GM21737 (cell line): ENCODE data around the gene DNAAF8.

Experiments
- ATAC-seq: cut with Tn5 transposase; IDR thresholded peaks from one replicate; pipeline ENCODE4 v1.9.1; 2021; ENCODE audit warnings: mild to moderate bottlenecking, moderate library complexity; ENCODE audit not compliant: unreplicated experiment

DNAAF8 gene

DNA sequence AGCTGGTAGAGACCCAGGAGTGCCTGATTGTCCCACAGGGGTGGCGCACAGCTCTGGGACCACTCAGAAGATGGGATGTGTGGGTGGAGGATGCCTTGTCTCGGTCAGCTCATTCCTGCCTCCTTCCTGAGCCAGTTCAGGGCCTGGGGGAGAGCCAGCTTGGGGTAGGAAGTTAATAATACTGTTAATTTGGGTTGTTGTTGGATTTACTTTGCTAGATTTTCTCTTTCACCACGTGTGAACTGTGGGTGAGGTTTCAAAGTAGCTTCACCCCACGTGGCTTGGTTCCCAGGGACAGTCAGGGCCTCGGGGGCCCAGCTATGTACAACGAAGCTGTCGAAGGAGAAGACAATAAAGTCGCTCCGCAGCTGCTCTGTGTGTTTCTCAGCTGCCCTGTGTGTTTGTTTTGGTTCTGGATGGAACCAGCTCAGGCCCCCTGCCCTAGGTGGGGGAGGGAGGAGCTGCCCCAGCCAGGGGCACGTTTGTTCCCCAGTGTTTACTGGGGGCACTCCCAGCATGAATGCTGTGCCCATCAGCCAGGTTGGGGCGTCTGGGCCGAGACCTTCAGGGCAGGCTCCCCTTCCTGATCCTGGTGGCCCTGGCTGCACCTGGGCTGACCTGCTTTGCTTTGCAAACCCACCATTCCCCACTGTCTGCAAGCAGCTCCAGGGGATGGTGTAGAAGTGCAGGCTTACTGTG is 38.7 kb upstream of the DNAAF8 start:
- ATAC-seq, result no peak

DNA sequence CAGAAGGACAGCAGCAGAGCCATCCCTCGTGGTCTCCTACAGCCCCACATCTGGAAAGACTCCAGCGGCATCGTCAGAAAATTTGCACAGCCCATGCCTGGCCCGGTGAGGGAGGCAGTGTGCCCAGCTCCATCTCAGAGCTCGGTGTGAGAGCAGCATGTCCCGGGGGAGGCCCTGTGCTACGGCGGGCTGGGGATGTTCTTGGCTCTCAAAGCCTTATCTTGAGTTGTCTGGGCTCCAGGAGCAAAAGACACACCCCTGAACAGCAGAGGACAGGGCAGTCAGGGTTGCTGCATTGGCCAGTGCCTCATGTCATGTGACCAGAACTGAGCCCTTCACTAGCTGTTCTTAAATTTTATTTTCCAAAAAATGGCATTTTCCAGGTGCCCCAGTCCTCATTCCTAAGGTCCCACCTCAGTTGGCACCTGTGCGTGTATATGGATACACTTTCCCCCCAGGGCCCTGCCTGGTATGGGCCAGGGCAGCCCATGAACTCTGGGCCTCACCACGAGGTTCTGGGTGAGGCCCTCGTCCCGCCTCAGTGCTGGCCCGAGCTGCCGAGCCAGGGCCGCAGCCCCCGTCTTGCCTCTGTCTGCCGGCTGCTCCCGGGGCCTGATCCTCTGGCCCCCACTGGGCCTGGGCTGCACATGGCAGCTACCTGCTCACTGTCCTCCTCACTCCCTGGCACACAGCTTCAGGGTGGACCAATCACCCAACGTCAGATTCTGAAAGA is 38.0 kb upstream of the DNAAF8 start:
- no peak for ATAC-seq

DNA sequence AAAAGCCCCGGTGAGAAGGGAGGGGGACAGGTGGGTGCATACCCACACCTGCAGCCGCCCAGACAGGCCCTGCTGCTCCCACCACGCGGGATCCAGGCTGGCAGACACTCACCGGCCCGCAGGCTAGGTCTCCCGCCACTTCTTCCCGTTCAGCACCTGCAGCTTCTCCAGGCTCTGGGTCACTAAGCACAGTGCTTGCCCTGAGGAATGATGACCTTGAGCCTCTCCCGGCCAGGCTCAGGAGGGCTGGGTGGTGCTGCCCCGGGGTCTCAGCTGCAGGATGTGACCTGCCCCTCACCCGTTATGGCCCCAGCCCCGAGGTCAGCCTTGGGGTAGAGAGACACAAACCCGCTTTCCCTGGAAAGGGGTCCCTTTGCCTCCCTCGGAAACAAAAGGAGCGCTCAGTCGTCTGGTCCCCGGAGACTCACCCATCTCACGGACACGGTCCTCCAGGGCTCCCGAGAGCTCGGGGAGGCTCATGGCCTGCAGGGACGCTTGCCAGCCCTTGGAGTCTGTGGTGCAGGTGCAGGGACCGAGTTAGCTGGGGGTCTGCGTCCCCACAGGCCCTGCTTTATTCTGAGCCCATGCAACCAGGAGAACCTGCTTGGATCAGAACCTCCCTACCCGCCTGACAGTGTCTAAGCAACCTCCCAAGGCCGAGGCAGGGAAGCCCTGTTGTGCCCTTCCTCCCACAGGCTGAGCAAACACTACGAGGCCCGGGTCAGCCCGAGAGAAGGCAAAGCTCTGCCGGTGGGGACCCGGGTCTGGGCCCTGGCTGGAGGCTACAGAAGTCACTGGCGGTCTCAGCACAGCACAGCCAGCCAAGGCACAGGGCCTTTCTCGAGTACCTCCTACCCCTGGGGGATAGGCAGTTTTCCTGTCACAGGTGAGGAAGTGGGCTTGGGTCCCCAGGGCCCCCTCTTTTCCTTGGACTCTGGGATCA is 37.2 kb upstream of the DNAAF8 start:
- no peak for ATAC-seq

DNA sequence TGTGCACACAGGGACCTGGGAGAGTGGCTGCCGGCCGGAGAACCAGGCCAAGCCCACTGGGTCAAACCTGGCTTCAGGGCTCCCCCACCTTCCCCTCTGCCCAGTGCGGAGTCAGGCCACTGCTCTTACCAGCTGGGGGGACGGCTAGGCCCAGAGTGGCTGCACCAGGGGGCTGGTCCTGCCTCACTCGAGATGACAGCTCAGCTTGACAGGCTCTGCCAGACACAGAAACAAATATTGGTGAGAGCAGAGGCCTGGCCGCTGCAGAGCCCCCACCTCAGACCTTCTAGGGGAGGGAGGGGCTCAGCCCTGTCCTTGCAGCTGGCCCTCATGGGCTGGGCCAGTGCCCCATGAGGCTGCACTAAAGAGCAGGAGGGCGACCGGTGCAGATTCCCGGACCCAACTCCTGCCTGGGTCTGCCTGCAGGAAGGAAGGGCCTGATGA is 36.5 kb upstream of the DNAAF8 start:
- ATAC-seq, result no peak

DNA sequence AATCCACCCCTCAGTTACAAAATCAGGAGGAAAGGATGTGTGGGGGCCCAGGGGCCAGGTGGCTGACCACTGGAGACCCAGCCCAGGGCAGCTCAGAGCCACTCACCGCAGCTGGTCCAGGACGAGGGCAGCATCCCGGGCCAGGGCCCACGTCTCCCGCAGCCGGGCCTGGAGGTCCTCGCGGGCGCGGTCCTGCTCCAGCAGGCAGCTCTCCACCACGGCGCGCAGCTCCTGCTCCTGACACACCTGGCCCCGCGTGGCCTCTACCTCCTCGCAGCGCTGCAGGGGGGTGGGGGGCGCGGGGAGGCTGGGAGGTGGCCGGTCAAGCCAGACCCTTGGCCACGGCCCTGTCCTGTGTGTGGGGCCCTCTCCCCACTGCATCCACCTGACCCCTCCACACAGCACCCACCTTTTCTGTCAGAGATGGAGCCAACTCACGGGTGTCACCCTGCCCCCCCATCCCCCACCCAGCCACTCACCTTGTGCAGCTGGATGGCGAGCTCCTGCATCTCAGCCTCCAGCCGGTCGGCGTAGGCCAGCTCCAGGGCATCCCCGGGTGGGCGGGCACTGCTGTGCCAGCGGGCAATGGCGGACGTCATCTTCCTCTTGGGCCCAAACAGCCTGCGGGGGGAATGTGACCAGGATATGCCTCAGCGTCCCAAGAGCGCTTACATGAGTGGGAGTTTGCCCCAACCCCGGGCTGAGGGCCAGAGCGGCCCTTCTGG is 35.9 kb upstream of the DNAAF8 start:
- ATAC-seq, result no peak

DNA sequence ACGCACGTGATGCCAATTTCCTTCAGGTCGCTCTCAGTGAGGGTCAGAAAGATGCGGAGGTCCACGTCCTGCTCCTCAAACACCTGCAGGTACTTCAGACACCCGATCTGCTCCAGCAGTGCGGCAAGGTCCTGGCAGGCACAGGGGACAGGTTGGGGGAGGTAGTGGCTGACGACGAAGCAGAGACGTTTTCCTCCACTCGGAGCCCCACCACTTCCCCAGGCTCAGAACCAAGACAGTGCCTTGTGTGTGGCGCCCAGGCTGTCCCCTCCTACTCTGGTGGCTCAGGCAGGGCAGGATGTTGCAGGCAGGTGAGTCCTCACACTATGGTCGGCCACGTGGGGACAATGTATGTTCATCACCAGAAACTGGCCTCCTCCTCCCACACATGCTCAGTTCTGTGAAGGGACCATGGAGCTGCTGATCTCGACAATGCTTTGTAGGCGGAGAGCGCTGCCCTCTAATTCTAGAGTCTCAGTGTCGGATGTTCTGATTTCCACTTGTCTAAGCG is 35.2 kb upstream of the DNAAF8 start:
- no peak for ATAC-seq

DNA sequence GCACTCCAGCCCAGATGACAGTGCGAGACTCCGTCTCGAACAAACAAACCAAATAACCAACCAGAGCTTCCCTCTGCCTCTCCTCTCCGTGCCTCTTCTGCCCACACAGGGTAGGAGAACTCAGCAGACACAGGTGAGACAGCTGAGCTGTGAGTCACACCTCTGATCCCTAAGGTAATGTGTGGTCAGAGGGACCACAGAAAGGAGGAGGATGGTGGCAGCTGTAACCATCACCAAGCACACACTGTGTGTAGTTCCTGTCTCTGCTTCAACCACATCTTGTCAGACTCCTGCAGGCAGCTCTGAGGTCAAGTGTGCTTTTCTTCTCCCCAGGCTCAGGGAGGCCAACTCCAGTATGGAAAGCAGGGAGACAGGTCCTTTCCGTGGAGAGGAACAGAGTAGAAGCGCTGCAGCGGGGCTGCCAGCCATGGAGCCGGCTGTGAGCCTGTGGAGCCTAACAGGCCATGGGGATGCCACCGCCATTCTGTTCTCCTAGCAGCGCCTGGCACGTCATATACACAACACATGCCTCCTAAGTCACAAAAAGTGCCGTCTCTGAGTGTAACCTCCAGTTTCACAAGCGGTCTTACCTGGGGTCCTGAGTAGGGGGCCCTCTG is 33.8 kb upstream of the DNAAF8 start:
- ATAC-seq, result no peak

DNA sequence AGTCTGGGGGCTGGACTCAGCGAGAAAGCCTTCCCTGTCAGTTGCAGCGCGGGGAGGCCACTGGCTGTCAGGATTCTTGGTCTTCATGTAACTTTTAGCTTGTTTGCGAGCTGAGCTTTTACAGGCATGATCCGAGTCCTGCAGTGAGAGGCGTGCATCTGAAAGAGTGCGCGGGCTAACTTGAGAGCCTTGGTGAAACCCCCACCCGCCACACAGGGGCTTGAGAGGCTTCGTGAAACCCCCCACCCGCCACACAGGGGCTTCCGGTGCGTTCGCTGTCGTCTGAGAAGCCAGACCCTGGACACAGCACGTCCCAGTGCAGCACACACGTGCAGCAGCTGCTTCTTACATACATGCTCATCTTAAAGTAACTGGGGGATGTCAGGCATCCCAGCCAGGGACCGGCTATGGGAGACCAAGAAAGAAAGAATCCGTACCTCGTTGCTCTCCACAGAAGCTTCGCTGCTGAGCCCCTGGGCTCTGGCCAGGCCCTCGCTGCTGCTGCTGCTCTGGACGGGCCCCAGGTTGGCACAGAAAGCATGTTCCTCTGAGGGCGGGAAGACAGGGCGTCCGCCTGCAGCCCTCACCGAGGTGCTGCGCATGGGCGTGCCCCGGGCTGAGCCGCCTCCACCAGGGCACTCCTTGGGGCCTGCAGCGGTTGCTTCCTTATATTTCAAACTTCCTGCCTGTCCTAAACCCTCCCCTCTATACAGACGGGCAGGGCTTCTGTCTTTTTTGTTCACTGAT is 33.2 kb upstream of the DNAAF8 start:
- no peak for ATAC-seq

DNA sequence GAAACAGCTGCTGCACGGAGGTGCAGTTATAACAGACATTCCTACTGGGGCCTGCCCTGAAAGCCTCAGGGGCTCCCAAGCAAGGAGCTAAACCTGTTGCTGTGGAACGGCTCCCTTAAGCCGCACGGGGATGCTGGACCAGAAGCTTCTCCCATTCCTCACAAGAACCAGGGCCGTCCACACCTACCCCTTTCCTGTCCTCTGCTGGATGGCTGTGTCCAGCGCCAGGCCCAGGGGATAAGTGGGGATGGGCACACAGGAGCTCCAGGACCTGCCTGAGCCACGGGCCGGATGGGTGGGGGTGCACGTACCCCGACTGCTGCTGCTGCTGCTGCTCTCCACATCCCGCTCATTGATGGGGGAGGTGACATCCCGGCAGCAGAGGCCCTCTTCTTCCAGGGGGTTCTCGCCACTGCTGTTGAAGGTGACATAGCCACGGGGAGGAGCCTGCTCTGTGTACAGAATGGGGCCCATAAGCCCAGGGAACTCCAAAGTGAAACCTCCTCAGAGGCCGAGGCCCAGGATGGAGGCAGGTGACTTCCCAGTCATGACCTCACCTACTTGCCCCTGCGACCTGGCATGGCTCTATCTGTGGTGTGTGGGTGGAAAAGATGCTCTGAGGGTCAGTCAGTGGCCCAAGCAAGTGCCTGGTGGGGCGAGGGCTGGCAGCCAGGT is 32.4 kb upstream of the DNAAF8 start:
- ATAC-seq, result no peak

DNA sequence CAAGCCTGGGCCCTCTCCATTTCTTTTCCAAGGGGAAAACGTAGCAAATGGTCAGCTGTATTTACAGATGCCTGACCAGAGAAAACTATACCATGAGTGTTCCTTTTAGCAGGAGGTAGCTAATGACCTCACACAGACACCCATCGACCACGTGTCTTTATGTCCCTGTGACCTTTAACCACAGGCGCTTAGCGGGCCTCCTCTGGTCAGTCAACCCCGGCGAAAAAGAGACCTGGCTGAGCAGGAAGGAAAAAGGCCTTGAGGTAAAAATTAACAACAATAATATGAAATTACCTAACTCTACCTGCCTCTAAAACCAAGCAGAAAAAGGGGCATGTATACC is 31.9 kb upstream of the DNAAF8 start:
- no peak for ATAC-seq

DNA sequence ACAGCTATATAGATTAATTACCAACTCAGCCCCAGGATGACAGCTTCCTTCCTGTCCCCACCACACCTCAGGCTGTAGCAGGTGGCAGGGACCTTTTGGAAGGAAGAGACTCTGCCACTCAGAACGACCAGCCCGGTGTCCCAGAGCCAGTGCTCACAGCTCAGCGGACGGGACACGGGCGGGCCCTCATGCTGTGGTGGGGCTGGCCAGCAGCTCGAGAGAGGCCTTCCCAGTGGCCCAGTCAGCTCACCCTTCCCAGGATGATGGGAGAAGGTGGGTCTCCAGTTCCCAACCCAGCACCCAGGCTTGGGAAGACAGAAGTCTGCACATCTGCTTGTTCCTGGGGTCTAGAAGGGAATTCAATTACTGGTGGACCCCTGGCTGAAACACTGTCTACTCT is 30.4 kb upstream of the DNAAF8 start:
- no peak for ATAC-seq

DNA sequence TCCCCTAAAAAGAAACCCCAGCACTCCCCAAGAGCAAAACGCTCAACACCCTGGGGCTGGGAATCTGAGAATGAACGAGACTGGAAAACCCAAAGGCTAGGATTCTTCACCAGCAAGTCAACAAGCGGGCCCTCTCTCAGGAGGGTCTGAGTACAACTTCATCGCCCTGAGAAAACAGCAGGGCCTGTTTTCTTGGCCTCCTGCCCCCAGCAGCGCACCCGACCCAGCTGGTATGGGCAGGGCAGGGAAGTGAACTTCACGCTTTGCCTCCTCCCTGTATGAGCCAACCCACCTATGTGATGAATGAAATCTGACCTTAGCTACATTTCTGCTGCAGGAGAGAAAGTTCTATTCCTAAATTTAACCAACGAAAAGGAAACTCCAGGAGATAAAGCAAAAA is 29.8 kb upstream of the DNAAF8 start:
- no peak for ATAC-seq

DNA sequence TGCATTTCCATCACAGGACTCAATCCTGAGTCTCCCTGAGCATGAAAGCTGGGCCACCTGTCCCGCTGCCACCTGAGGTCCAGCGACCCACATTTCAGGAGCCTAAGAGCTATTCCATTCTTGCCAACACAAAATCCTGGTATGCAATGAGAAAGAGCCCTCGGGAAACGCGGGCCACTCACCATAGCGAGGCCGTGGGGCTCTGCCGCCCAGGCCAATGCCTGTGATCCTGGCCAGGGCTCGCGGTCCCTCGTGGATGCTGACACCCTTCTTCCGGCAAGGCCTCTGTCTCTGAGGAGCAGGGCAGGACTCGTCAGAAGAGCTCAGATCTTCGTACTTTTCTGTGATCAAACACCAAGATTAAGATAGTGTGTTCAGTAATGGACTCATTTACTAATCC is 29.4 kb upstream of the DNAAF8 start:
- ATAC-seq, result no peak

DNA sequence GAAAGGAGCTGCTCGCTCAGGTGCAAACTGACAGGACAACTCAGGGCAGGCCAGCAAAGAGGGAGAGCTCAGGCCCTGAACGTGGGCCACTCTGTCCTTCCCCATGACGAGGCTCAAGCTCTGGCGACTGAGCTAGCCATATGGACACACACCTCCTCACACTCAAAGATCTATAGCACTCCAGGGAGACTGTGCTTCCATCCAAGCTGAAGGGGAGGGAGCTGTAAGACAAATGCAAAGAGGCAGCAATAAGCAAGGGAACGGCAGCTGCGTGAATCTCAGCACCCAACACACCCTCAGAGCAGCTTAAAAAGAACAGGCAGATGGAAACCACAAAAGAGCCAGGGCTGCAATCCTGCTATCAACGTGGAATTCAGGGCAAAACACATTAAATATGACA is 27.5 kb upstream of the DNAAF8 start:
- ATAC-seq, result no peak

DNA sequence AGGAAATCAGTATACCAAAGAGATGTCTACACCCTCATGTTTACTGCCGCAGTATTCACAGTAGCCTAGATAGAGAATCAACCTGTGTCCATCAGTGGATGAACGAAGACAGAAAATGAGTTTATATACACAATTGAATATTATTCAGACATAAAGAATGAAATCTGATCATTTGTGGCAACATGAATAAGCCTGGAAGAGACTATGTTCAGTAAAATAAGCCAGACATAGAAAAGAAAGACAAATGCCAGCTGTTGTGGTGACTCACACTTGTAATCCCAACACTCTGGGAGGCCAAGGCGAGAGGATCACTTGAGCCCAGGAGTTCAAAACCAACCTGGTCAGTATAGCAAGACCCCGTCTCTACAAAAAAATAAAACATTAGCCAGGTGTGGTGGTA is 24.9 kb upstream of the DNAAF8 start:
- ATAC-seq, result no peak

DNA sequence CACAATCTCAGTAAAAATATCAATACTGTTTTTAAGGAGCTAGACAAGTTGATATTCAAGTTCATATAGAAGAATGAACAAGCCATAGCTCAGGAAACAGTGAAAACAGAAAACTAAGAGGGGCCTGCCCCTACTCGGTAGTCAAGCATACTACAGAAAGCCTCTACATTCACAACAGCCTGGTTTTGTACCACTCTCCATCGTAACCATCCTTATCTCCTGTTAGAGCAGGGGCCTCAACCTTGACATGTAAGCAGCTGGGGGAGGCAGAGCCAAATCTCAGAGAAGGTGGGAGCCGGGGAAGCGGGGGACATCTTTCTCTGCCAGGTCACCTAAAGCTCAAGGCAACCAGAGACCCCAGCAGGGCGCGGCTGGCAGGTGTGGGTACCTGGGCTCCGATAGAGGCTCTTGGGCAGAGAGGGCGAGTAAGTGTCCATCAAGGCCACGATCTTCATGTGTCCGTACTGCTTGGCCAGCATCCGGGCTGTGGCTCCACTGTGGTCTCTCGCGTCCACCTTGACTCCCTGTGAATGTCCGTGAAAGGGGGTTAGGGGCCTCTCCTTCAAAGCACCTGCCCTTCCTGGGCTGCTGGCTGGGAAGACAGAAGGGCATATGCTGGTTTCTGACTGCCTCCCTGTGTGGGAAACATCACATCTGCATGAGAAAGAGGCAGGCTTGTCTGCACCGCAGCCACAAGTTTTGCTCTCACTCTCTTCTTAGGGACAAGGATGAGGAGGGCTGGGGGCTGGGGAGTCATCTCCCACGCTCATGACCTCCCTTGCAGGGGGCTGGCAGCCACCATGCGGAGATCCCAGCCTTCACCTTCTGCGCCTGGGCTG is 20.5 kb upstream of the DNAAF8 start:
- no peak for ATAC-seq

DNA sequence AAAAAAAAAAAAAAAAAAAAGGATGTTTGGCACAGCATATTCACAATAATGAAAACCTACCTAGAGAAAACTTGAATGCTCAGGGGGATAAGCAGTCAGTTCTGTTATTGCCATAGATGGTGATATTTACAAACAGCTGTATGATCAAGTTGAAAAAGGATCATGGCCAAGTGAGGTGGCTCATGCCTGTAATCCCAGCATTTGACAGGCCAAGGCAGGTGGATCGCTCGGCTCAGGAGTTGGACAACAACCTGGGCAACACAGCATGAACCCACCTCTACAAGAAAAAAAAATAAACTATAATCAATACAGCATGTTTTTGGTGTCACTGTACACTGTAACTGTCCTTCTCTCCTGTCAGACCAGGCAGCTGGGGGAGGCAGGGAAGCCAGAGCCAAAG is 19.3 kb upstream of the DNAAF8 start:
- ATAC-seq, result no peak

DNA sequence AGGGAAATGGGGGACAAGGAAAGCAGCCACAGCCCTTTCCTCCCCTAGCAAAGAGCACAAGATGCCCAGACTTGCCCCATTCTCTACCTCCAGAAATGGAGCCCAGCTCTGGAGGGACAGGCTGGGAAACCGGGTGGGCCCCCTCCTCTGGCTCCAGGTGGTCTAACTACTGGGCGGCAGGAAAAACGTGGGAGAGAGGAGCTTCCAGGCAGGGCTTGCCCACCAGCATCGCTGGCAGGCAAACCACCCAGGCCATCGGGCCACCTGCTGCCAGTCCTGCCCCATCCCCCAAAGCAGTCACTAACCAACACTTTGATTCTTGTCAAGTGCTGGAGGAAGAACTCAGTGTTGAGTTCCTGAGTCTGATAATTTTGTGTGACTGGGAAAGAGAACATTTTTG is 15.9 kb upstream of the DNAAF8 start:
- no peak for ATAC-seq
